ENCODE data around the gene ERICH3.
"Not testable (repeated sequence)": the region's sequence is repeated elsewhere in the genome, so short reads cannot be mapped to it uniquely, and the experiment has no call there.

The ERICH3 gene

DNA sequence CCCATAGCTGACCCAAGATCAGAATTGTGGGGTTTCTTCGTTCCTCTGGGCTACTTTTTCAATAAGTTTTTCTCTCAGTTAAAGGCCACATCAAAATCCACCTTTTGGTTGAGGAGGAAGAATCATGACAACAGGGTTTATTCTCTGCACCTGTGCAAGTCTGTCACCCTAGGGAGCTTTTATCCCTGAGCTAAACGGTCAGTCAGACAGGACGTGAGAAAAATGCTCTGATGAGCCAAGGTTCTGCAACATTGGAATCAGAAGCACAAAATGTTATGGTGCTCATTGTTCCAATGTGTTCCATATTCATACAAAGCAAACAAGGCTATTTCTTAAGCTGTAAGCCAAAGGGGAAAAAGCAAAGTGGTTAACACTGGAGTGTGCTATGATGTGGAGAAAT, 7.4 kb upstream of the ERICH3 start:
- DNase-seq: no peak

DNA sequence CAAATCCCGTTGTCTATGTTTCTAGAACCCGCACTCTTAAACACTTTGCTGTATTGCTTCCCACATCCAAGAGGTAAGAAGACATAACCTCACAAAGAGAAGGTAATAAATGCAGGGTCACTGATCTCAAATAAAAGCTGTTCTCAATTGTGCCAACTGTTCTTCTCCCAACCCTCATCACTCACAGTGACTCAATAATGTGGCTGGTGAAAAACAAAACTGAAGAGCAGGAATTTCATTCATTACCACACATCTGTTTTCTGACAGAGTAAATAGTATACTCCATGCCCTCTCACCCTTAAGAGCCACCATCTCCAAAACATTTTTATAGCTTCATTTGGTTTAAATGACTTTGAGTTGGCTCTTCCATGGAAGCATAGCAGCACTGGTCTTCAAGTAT, 6.2 kb upstream of the ERICH3 start:
- DNase-seq: no peak

DNA sequence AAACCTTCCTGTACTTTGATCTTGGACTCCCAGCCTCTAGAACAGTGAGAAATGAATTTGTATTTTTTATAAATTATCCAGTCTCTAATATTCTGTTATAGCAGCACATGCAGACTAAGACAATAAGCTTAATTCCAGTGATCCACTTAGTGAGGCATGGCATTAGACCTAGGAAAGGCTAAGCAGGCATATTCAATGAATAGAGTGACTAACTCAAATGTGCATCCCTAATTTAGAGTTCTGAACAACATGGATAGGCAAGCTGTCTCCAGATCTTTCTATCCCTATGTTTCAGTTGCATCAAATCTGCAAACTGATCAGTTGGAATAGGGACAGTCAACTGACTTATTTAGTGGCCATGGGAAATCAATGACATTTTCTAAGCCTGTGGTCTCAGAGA, 4.3 kb upstream of the ERICH3 start:
- no peak for DNase-seq

DNA sequence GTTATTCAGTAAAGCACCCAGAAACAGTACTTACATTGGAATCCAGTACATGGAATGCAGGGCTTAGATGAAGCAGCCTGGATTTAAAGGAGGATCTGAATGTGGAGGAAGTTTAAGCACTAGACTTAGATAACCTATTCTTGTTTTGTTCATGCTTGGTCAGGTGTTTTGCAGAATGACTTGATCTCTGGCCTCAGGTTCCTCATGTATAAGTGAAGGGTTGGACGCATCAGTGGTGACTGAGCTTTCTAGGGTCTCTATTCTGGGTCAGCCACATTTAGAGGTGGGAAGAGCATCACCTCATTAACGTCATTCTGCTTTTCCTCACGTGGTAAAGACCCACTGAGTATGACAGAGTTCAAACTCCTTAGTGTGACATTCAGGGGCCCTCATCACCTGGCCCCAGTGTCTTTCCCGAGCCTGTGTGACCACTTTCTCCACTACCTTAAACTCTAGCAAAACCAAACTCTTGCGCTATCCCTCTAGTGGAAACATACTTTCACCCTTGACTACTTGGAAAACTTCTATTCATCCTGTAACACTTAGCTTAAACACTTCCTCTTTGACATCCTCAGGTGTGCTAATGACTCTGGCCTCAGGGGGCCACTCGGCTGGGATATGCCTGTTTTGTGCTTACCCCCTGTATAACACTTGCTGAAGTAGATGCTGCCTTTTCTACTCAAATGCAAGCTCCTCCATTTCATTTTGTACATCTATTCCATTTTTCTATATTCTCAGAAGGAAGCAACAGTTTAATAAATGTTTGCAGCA, 871 bp upstream of the ERICH3 start:
- DNase-seq: no peak

DNA sequence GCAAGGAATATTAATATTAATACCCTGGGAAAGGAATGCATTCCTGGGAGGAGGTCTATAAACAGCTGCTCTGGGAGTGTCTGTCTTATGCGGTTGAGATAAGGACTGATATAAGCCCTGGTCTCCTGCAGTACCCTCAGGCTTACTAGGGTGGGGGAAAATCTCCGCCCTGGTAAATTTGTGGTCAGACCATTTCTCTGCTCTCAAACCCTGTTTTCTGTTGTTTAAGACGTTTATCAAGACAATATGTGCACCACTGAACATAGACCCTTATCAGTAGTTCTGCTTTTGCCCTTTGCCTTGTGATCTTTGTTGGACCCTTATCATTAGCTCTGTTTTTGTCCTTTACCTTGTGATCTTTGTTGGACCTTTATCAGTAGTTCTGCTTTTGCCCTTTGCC, 2.7 kb downstream of the ERICH3 start:
- DNase-seq: not testable (repeated sequence)

DNA sequence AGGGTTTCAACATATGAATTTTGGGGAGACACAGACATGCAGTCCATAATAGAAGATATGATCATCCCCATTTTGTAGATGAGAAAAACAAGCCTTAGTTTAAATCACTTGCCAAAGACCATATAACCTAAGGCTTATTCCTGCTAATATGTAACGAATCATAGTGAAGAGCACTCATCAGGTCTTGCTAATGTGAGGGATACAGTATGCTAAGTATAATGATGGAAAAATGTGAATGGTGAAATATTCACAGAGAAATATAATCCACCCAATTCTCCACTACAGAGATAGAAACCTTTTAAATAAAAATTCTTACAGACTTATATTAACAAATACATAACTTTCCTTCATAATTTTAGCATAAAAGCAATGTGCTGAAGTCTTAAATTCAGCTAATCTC, 18.9 kb downstream of the ERICH3 start:
- DNase-seq: no peak

DNA sequence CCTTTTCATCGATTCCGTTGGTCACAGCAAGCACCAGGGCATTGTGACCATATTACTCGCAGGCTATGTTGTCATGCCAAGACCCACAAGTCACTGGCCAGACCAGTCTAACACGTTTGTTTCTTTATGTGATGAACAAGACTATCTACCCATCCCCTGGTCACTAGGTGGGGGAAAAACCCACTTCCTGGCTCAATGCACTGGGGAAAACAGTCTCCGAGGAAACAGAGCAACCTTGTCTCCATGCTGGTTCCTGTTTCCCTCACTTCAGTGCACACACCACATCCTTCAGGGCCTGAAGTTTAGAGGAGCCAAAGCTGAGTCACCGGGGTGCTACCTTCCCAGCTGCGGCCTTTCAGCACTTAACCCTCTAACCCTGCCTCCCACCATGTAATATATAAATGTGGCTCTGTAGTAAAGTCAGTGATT, 20.9 kb downstream of the ERICH3 start:
- no peak for DNase-seq

DNA sequence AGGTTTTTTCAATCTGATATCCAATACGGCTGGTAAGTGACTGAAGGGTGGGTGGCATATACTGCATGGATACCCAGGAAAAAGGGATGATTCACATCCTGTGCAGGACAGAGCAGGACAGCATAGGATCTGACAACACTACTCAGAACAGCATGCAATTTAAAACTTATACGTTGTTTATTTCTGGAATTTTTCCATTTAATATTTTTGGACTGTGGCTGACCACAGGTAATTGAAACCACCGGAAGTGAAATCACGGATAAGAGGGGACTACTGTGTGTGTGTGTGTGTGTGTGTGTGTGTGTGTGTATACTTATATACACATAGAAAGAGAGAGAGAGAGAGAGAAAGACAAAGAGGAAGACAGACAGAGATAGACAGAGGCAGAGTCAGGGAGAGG, 23.0 kb downstream of the ERICH3 start:
- DNase-seq: no peak

DNA sequence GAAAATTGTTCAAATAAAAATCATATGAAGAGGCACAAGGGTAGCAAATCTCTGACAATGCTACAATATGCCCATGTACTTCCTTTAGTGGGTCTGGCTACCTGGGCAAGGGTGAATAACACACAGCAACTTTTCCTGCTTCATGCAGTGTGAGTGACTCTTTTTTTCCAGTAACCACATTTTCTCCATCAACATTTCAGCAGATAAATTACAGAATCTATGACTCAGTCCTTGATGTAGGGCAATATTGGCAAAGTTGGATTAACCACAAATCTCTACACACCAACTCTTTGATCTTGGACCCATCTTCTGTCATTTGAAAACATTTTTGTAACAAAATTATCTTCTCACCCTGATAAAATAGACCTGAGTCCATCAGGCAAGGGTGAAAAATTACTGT, 31.7 kb downstream of the ERICH3 start:
- no peak for DNase-seq

DNA sequence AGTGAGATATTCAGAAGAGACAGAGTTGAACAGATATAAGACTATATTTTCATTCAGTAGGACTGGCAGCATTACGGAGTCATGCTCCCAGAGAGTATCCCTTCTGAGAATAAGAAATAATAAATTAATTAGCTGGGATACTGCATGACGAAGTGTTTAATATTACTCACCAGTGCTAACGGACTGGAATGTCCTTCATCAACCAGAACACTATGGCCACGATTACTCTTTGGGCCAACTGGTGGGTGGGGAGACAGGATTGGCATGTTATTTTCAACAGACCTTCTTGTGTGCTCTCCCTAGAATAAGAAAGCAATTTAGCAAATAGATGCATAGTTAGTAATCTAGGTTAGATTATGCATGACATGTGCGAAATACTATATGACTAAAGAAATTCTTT, 32.4 kb downstream of the ERICH3 start:
- no peak for DNase-seq

DNA sequence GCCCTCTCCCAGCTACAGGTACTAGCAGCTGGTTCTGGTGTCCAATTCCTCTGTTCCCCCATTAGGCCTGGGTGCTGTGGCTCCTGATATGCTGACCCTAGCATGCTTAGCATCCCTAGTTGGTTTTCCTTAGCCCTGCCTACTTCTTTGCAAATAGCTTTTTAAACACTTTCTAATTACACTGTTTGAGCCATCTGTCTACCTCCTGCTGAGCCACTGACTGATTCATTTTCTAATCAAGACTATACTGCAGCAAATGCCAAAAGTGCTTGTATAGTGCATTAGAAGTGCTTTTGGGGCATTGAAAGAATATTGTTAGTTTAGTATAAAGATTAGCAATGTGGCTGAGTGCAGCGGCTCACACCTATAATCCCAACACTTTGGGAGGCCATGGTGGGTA, 36.3 kb downstream of the ERICH3 start:
- no peak for DNase-seq

DNA sequence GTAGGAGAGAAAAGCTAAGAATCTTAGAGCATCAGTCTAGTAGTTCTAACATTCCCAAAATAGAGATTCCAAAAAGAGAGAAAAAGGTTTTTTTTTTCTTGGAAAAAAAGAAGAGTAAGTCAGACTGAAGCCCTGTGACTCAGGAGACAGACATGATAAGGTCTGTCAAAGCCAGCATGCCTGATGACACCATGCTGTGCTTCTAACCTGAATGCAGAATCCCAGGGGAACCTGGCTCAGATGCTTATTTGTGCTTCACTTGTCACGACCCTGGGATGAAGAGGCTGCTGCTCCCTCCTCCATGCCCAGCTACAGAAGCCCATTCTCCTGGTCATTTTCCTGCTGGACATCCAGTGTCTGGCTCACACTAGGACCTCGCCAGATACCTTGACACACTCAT, 44.3 kb downstream of the ERICH3 start:
- no peak for DNase-seq

DNA sequence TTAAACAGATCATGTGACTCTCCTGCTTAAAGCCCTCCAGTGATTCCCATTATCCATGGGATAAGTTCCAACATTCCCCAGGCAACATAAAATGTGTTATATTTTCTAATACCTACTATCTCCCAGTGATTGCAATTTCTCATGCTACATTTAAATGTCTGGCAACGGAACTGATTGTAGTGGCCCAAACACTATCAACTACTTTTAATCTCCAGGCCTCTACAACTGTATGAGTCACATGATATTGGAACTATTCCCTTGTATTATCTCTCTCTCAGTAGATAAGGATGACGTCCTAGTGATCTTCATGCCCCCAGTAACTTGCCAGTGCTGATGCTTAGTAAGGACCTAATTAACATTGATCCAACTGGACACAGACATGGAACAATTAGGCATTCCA, 49.9 kb downstream of the ERICH3 start:
- DNase-seq: no peak

DNA sequence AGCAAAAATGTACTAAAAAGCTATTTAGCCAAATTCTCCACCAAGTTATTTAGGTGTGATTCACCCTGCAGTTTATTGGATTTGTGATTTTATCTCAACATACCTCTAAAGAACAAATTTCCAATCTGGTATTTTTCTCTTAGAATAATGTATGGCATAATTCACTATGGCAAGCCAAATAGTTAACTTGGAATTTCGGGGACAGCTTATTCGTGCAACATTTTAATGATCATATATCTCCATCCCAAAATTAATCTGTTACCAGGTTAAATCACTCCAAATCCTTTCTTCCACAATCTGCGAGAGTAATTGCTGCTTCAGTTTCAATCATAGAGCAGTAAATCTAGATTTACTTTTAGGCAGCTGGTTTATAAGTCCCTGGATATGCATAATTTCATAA, 53.4 kb downstream of the ERICH3 start:
- no peak for DNase-seq

DNA sequence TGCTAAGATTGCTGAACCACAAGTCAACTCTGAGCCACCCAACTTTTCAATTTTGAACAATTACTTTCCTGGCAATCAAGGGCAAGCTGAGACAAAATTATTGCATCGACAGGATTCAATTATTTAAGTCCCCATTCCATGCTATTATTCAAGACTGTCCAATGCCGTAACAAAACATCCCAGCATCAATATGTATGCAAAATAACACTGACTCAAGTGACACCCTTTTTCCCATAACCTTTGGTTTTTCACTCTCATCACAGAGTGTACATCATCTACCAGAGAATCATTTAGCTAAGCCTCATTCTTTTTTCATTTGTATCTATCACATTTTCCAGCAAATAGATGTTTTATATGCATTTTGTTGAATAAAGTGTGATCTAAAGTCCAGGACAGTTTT, 54.6 kb downstream of the ERICH3 start:
- no peak for DNase-seq

DNA sequence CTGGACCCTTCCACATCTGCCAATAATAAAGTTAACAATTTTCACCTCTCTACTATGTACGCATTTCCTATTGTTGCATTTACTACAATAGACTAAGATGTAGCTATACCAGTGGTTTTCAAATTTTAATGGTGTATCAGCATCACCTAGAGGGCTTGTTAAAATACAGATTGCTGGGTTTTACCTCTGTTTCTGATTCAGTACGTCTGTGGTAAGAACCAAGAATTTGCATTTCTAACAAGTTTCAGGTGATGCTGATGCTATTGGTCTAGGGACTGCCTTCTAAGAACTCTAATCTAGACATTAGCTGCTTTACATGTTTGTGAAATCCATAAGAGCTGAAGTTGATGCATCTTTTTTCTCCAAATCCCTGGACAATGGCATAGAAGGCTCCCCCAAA, 59.7 kb downstream of the ERICH3 start:
- DNase-seq: no peak

DNA sequence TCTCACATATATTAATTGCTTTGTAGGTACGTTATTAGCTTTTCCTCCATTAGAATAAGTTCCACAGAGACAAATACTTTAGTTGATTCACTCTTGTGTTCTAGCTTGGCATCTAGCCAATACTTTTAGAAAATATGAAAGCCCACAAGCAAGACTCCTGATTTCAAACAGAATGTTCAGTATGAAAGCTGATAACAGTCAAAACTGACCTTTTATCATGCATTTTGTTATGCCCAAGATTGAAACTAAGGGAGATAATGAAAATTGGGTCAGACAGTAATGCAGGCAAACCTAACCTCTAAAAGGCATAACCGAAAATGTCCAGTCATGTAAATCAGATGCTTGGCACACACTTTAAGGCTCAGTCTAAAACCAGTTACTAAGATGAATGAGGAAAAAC, 61.7 kb downstream of the ERICH3 start:
- no peak for DNase-seq

DNA sequence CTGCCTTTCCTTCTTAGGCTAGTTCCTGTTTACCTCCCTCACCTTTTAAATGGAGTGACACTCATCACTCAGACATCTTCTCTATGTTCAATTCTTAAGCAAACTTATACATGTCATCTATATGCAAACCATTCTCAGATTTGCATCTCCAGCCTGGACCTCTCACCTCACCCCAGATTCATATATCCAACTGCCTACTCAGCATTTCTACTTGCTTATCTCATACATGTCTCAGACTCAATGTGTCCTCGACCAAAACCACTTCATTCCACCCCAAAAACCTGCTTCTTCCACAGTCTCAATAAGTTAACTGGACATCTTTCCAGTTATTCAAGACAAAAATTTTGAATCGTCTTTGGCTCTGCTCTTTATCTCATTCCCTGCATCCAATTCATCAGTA, 62.6 kb downstream of the ERICH3 start:
- DNase-seq: no peak

DNA sequence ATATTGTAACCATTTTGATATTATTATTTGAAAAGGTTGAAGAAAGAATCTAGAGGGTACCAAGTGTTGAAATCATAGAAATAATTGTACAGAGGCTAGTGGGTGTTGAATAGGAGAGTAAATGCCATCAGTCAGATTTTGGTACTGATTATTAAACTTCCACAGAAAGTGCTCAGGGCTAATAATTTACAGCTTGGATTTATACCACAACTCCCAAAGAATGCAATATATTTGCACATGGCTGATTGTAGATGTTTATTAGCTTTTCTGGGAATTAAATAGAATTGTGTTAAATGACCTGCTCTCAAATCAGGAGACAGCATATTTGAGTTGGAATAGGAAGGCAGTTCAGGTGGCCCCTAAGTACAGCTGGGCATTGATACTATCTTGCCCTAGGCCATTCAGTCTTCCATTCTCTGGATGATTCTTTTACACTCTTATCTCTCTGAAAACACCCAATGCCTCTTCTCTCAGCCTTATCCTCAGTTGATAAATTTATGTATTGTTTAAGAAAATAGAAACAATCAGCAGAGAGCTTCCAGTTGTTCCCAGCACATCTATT, 63.7 kb downstream of the ERICH3 start:
- DNase-seq: no peak

DNA sequence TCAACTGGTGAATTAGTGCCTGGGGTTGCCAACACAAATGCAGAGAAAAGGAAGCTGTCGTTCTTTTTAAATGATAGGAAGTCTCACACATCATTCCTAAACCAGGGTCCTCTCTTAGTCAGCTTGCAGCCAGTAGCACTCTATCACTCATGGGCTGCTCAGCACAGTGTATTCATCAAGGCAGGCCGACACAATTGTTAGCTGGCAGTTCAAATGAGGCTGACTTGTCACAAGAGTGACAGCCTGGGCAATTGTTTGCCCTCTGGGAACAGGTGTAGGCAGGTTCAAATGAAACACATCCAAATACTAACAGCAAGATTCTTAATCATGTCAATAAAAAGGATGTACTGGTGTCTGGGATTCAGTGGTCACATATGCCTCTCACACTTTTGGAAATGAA, 76.9 kb downstream of the ERICH3 start:
- DNase-seq: no peak

DNA sequence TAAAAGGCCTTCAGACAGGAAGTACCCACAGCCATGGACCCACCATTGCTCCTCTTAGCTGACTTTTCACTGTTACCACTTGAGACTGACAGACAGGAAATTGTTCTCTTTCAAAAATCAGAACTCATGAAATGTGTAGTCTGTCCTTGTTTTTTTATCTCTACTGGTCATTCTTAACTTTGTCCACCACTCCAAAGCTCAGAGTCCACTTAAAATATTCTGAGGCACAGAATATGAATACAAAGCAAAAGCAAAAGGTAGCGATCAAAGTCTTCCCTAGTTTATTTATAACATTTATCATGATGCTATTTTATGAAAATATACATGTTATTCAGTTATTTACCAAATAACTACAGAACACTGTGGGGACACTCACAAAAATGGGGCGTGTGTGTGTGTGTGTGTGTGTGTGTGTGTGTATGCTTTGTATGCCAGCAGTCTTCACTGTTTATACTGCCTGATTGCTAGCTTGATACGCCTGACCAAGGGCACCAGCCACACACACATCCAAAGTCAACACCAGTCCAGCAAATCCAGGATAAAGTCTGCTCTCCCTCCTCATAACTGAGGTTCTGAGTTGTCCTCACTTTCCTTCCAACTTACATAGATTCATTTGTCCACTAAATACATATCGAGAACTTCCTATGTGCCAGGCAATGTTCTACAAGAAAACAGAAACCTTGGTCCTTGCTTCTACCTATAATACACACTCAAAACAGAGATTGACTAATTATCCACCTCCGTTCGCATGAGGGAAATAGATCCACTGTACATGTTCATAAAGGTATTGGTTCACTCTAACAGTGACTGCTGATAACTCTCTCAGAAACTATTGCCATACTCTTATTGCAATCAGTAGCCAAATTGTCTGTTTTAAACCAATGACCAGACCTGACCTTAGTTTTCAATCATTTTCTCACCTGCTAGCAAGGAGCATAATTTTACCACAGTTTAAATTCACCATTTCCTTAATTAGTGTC, 79.4 kb downstream of the ERICH3 start:
- DNase-seq: no peak

DNA sequence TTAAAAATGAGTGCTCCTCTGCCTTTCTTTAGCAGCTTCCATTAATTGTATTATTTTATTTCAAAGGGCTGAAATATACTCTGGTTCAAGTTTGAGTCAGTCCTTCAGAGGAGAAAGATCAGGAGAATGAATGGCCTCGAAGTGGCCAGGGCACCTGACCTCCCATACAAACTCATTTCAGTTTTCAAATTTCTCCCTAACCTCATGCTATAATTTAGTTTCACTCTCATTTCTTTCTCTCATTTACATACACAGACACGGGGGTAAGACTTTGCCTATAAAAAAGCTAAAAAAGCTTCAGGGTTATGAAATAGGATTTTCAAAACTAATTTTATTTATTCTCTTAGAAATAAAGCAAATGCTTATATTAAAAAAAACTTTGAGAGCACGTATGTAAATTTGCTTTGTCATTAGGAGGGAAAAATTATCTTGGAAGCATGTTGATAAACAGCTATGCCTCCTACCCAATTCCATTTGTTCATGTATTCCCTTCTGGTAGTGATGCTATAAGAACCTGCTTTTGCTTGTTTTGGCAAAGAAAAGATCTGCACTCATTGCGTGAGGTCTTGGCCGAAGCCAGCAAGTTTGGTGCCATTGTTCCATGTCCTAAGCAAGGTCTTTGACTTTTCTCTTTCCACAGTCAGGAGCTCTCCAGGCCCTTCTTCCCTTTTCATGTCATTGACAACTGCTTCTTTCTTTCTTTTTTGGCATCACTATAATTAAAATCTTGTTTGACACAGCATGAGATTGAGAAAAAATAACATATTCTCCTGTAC, 80.8 kb downstream of the ERICH3 start:
- DNase-seq: no peak

DNA sequence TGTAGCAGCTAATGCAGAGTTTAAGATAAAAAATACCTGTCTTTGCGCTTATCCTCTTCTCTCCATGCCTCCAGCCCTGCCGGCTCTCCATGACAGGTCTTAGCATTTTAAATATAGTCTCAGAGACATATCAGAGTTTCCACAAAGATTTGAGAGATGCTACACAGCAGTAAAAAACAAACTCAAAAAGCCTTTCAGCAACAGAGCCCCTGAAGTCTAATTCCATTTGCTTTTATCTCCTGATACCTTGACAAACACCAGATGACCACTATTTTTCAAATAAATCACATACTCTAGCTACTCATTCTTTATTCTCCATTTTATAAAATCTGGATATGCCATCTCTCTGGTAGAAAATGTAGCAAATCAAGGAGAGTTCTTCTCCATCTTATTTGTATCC, 81.6 kb downstream of the ERICH3 start:
- DNase-seq: no peak

Measured in right forelimb (tissue), 1 donor.